ENCODE results near the gene STPG3.

Gene STPG3

DNA sequence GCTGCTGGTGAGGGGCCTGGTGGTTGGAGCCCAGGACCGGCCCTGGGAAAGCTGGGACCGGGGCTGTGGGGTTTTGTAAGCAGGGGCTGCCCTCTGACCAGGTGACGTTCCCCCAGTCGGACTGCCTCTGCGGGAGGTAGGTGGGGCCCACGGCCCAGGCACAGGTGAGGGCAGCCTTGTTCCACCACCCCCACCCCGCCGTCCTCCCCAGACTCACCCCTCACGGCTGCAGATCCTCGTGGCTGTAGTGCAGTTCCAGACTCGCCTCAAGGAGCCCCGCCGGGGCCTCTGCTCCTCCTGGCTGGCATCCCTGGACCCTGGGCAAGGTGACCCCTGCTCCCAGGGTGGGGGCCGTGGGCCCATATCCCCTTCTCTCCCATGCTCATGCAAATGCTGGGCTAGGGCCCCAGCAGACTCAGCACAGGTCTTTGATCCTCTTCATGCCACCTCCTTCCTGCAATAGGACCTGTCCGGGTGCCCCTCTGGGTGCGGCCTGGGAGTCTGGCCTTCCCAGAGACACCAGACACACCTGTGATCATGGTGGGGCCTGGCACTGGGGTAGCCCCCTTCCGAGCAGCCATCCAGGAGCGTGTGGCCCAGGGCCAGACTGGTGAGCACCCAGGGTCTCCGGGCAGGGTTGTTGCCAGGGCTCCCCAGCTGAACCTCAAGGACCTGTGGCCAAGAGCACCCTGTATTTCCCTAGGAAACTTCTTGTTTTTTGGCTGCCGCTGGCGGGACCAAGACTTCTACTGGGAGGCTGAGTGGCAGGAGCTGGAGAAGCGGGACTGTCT, 35.7 kb upstream of the STPG3 start:
- Histone ChIP-seq H3K36me3 (ENCODE audit: control insufficient read depth, insufficient read depth, low read length) (no peaks in the 10 kb centered on the region), H3K9me3 (ENCODE audit: control insufficient read depth, low read length) (no peaks in the 10 kb centered on the region), H3K4me1 (ENCODE audit: control insufficient read depth, insufficient read depth, low read length, poor library complexity, severe bottlenecking) (peaks cover 3% of the 10 kb centered on the region), H3K27me3 (replicated peaks; ENCODE audit: control insufficient read depth, insufficient read depth, low read length, poor library complexity, severe bottlenecking) (no peaks in the 10 kb centered on the region), H3K4me3 (ENCODE audit: insufficient read depth, low read depth, low read length, poor library complexity, severe bottlenecking) (no peak overlapping the region), H3K27ac (ENCODE audit: insufficient read depth, low read length, poor library complexity, severe bottlenecking) (no peak overlapping the region)
- DNase-seq, result no peak

DNA sequence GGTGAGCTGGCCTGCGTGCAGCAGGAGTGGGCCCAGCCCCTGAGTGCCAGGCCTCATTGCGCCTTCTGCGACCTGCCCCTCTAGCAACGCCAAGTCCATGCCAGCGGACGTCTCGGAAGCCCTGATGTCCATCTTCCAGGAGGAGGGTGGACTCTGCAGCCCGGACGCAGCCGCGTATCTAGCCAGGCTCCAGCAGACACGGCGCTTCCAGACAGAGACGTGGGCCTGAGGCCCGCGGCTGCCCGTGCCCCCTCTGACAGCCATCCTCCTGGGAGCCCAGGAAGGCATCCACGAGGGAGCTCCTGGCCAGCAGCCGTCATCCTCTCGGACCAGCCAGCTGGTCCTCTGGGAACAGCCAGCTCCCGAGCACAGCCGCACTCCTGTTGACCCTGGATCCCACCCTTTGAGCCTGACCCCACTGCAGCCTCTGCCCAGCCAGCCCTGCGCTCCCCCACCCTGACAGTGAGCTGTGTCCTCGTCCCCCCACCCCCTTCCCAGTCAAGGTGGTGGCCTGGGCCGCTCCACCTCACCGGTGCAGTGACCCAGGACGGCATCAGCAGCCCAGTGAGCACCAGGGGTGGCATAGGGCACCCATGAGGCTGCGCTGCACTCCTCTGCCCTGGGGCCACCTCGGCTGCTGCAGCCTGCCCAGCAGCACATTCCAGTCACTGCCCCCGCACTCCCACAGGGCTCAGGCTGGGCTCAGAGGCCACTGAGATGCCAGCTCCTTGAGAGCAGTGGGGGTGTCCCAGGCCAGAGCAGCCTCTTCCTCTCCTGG, 34.7 kb upstream of the STPG3 start:
- H3K36me3 ChIP-seq (ENCODE audit: control insufficient read depth, insufficient read depth, low read length), result no peaks in the 10 kb centered on the region
- peaks cover 3% of the 10 kb centered on the region for H3K4me1 ChIP-seq (ENCODE audit: control insufficient read depth, insufficient read depth, low read length, poor library complexity, severe bottlenecking)
- no peaks in the 10 kb centered on the region for H3K9me3 ChIP-seq (ENCODE audit: control insufficient read depth, low read length)
- H3K27ac ChIP-seq (ENCODE audit: insufficient read depth, low read length, poor library complexity, severe bottlenecking), result no peak overlapping the region
- no peak overlapping the region for H3K4me3 ChIP-seq (ENCODE audit: insufficient read depth, low read depth, low read length, poor library complexity, severe bottlenecking)
- H3K27me3 ChIP-seq (replicated peaks; ENCODE audit: control insufficient read depth, insufficient read depth, low read length, poor library complexity, severe bottlenecking), result no peaks in the 10 kb centered on the region
- no peak for DNase-seq

DNA sequence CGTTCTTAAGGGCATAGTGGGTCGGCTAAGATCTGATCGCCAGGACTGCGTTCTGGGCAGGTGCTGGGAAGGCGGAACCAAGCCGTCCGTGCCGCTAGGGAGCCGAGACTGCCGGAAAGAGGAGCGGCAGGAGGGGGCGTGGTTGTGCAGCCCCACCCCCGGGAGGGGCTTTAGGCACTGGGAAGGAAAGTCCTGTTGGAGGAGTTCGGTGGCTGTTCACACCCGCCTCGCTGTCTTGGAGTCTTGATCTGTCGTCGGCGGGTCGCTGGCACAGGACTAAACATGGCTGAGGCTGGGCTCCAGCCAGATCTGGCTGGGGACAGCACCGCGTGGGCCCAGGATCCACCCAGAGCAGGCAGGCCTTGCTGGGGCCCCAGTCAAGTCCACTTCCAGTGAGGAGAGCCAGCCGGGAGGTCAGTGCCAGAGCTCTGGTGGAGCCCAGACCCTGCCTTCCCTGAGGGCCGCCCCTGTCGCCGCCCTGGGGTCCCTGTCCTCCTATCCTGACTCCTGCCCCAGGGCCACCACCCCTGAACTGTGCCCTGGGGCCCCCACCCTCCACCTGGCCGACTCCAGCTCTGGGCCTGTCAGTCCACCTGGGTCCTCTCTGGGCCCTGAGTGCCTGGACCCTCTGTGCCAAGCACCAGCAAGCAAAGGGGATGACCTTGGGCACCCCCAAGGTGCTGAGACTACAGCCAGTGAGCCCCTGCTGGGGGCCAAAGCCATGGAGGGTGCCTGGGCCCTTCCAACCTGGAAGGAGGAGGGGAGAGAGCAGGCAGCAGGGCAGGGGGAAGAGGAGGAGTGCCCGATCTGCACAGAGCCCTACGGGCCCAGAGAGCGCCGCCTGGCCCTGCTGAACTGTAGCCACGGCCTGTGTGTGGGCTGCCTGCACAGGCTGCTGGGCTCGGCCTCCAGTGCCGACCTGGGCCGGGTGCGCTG, 33.5 kb upstream of the STPG3 start:
- Histone ChIP-seq H3K36me3 (ENCODE audit: control insufficient read depth, insufficient read depth, low read length) (no peaks in the 10 kb centered on the region), H3K4me3 (ENCODE audit: insufficient read depth, low read depth, low read length, poor library complexity, severe bottlenecking) (no peak overlapping the region), H3K9me3 (ENCODE audit: control insufficient read depth, low read length) (no peaks in the 10 kb centered on the region), H3K4me1 (ENCODE audit: control insufficient read depth, insufficient read depth, low read length, poor library complexity, severe bottlenecking) (peaks cover 6% of the 10 kb centered on the region), H3K27ac (ENCODE audit: insufficient read depth, low read length, poor library complexity, severe bottlenecking) (no peak overlapping the region), H3K27me3 (replicated peaks; ENCODE audit: control insufficient read depth, insufficient read depth, low read length, poor library complexity, severe bottlenecking) (no peaks in the 10 kb centered on the region)
- DNase-seq, result no peak

DNA sequence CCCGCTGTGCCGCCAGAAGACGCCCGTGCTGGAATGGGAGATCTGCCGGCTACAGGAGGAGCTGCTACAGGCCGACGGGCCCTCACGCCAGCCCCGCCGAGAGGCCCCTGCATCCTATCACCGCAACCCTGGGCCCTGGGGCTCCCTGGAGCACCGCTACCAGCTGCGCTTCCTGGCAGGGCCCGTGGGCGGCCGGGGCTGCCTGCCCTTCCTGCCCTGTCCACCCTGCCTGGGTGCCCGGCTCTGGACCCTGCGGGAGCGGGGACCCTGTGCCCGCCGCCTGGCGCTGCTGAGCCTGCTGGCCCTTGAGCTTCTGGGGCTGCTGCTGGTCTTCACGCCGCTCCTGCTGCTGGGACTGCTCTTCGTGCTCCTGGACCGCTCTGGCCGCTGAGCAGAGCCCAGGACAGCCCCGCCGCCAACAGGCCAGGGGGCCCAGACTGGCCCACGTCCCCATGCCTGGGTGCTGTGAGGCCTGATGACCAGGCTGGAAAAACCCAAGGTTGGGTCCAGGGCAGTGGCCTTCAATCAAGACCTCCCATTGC, 32.8 kb upstream of the STPG3 start:
- Histone ChIP-seq H3K27ac (ENCODE audit: insufficient read depth, low read length, poor library complexity, severe bottlenecking) (no peak overlapping the region), H3K27me3 (replicated peaks; ENCODE audit: control insufficient read depth, insufficient read depth, low read length, poor library complexity, severe bottlenecking) (no peaks in the 10 kb centered on the region), H3K4me1 (ENCODE audit: control insufficient read depth, insufficient read depth, low read length, poor library complexity, severe bottlenecking) (peaks cover 11% of the 10 kb centered on the region), H3K36me3 (ENCODE audit: control insufficient read depth, insufficient read depth, low read length) (no peaks in the 10 kb centered on the region), H3K4me3 (ENCODE audit: insufficient read depth, low read depth, low read length, poor library complexity, severe bottlenecking) (no peak overlapping the region), H3K9me3 (ENCODE audit: control insufficient read depth, low read length) (no peaks in the 10 kb centered on the region)
- no peak for DNase-seq

DNA sequence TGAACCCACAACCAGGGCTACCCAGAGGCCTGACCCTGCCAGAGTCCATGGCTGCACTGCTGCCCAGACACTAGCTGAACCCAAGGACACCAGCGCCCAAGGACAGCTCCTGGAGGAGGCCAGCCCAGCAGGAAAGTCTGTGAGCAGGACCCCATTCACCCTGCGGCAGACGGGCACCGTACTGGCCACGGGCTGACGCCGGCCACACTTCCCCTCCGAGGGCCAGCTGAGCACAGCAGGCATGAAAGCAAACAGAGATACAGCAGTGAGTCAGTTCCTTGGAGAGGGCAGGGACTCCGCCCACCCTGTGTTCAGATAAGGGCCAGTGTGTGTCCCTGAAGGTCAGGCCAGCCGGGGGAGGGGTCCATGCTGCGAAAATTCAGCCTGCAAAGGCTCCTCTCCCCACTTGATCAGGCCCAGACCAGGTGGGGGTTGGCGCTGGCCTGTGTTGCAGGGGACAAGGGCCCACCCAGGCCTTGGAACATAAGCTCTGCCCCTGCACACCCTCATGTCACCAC, 32.3 kb upstream of the STPG3 start:
- DNase-seq, result no peak
- no peak overlapping the region for H3K27ac ChIP-seq (ENCODE audit: insufficient read depth, low read length, poor library complexity, severe bottlenecking)
- no peaks in the 10 kb centered on the region for H3K9me3 ChIP-seq (ENCODE audit: control insufficient read depth, low read length)
- no peaks in the 10 kb centered on the region for H3K27me3 ChIP-seq (replicated peaks; ENCODE audit: control insufficient read depth, insufficient read depth, low read length, poor library complexity, severe bottlenecking)
- no peaks in the 10 kb centered on the region for H3K36me3 ChIP-seq (ENCODE audit: control insufficient read depth, insufficient read depth, low read length)
- H3K4me3 ChIP-seq (ENCODE audit: insufficient read depth, low read depth, low read length, poor library complexity, severe bottlenecking), result no peak overlapping the region
- peaks cover 13% of the 10 kb centered on the region for H3K4me1 ChIP-seq (ENCODE audit: control insufficient read depth, insufficient read depth, low read length, poor library complexity, severe bottlenecking)

DNA sequence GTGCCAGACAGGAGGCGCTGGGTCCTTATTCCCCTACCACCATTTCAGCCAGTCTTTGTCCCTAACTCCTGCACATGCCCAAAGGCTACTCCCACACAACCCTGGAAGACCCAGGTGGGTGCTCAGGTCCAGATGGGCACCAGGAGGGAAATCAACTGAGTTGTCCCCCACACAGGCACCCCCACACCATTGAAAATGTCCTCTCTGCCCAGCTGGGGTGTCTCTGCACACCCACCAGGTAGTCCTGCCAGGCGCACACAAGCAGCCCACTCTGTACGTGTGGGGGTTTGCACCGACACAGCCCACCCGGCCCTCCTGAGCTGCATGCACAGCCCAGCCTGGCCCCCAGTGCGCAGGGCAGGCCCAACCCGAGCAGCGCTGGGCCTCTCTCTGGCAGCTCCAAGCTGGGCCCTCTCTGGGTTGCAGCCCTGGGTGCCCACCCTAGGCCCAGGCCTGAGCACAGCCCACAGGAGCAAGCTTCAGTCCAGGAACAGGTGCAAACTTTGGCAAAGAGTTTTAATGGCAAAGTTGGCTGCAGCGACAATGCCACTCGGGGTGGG, 31.2 kb upstream of the STPG3 start:
- peaks cover 20% of the 10 kb centered on the region for H3K4me1 ChIP-seq (ENCODE audit: control insufficient read depth, insufficient read depth, low read length, poor library complexity, severe bottlenecking)
- no peak overlapping the region for H3K4me3 ChIP-seq (ENCODE audit: insufficient read depth, low read depth, low read length, poor library complexity, severe bottlenecking)
- H3K9me3 ChIP-seq (ENCODE audit: control insufficient read depth, low read length), result no peaks in the 10 kb centered on the region
- H3K27me3 ChIP-seq (replicated peaks; ENCODE audit: control insufficient read depth, insufficient read depth, low read length, poor library complexity, severe bottlenecking), result no peaks in the 10 kb centered on the region
- DNase-seq, result no peak
- no peak overlapping the region for H3K27ac ChIP-seq (ENCODE audit: insufficient read depth, low read length, poor library complexity, severe bottlenecking)
- no peaks in the 10 kb centered on the region for H3K36me3 ChIP-seq (ENCODE audit: control insufficient read depth, insufficient read depth, low read length)

DNA sequence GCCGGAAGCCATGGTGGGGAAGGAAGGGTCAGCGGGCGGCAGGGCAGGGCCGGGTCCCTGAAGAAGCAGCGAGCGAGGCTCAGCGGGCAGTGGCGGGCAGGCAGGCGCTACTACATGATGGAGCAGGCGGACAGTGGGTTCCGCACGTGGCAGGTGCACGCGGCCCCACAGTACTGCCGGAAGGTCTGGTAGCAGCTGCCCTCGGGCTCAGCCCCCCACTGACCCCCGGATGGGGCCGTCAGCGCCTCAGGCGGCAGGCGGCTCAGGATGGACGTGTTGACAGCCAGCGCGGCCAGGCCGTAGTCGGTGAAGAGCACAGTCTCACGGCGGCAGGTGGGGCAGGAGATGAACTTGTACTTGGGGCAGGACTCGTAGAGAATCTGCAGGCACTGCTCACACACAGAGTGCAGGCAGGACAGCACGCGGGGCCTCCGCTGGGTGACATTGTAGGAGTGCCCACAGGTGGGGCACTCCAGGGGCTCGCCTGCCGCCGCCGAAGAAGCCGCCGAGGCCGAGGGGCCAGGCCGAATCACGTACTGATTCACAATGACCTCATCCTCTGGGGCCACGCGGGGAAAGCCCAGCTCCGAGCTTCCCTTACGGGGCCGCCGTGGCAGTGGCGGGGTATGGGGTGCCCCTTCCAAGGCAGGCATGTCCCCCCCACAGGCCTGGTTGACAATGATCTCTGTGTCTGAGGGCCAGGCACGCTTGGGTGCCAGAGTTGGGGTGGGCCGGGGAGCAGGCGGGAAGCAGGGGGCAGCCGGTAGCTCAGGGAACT, 30.6 kb upstream of the STPG3 start:
- Histone ChIP-seq H3K9me3 (ENCODE audit: control insufficient read depth, low read length) (no peaks in the 10 kb centered on the region), H3K27ac (ENCODE audit: insufficient read depth, low read length, poor library complexity, severe bottlenecking) (no peak overlapping the region), H3K4me3 (ENCODE audit: insufficient read depth, low read depth, low read length, poor library complexity, severe bottlenecking) (no peak overlapping the region), H3K27me3 (replicated peaks; ENCODE audit: control insufficient read depth, insufficient read depth, low read length, poor library complexity, severe bottlenecking) (no peaks in the 10 kb centered on the region), H3K4me1 (ENCODE audit: control insufficient read depth, insufficient read depth, low read length, poor library complexity, severe bottlenecking) (peaks cover 20% of the 10 kb centered on the region), H3K36me3 (ENCODE audit: control insufficient read depth, insufficient read depth, low read length) (no peaks in the 10 kb centered on the region)
- DNase-seq, result no peak

DNA sequence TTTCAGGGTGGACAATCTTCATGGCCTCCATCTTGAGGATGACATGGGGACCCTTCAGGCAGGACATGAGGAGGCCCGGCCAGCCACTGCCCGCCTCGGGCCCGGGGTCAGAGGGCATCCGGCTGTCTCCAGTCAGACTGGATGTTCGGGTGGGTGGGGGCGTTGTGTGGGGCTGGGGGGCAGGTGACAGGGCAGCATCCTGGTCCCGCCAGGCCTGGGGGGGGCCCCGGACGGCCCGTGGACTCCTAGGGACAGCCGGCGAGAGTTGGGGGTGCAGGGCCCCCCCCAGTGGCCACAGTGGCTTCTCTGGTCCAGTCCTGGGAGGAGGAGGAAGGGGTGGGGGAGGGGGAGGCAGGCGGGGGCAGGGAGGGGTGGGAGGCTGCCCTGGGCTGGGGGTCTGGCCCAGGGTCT, 30.0 kb upstream of the STPG3 start:
- no peak for DNase-seq
- Histone ChIP-seq H3K27me3 (replicated peaks; ENCODE audit: control insufficient read depth, insufficient read depth, low read length, poor library complexity, severe bottlenecking) (no peaks in the 10 kb centered on the region), H3K9me3 (ENCODE audit: control insufficient read depth, low read length) (no peaks in the 10 kb centered on the region), H3K27ac (ENCODE audit: insufficient read depth, low read length, poor library complexity, severe bottlenecking) (no peak overlapping the region), H3K4me1 (ENCODE audit: control insufficient read depth, insufficient read depth, low read length, poor library complexity, severe bottlenecking) (peaks cover 20% of the 10 kb centered on the region), H3K4me3 (ENCODE audit: insufficient read depth, low read depth, low read length, poor library complexity, severe bottlenecking) (no peak overlapping the region), H3K36me3 (ENCODE audit: control insufficient read depth, insufficient read depth, low read length) (no peaks in the 10 kb centered on the region)
